ENCODE measurements around the gene PSMD13.

DNA sequence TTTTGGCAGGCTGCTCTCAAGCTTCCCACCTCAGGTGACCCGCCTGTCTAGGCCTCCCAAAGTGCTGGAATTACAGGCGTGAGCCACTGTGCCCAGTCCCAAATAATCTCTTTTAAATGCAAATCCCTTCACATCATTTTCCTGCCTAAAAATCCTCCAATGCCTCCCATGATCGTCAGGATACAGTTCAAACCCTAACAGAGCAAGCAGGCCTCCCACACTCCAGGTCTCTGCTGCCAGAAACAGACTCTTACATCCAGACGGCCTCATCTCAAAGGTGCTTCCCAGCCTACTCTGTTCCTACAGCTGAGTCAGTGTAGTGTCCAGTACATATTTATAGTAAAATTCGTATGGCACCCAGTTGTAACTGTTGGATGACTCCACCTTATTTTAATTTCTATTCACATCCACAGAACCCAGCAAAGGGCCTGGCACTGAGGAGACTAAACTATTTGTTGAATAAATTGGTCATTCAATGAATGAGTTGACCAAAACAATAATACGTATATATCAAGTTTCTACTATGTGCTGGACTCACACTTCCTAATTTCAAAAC, 8.9 kb upstream of the PSMD13 start:
- TF ChIP-seq CTCF (IDR thresholded peaks at IDR 0.05; ENCODE audit: low read length) = no peak
- no peak for TF ChIP-seq EZH2phosphoT487 (IDR thresholded peaks at IDR 0.05; ENCODE audit: low read length)

Measured in MM.1S (cell line).